H1 (cell line): Measurements from ENCODE around the gene DSCAM. TPM values are rescaled to one million over a fixed set of nuclear protein-coding genes. Genes with fewer than 3 reads are reported as not detected.

Experiments
- CTCF ChIA-PET: fragments of 300-600 bp; sonication (Branson Sonifier 250); formaldehyde crosslinking; loops from one replicate; lab custom pipeline; 2021; ENCODE audit not compliant: partially characterized antibody; lab: Charles Lee
- POLR2A ChIA-PET: fragments of 300-600 bp; sonication (Branson Sonifier 250); formaldehyde crosslinking; loops from one replicate; lab custom pipeline; 2021; ENCODE audit warnings: inconsistent platforms; ENCODE audit not compliant: partially characterized antibody; lab: Charles Lee
- DNase-seq, 2 experiments: peaks; one replicate each; pipeline versions ENCODE4 v3.0.0 to v3.0.0-alpha.2; 2010 to 2022; ENCODE audit warnings: low spot score in 2 of 2, low read depth in 1 of 2, mixed read lengths in 1 of 2
- FAIRE-seq: peaks from 2 replicates; lab custom pipeline; 2011; peaks lifted over from hg19 to GRCh38; lab: Jason Lieb, UNC
- H2AFZ ChIP-seq: 2 replicates; pipeline ENCODE4 v1.8.1; 2012; ENCODE audit warnings: low read length, inconsistent platforms
- H2AK5ac ChIP-seq: 2 replicates; pipeline ENCODE4 v1.6.1; 2013; ENCODE audit warnings: low read depth, low read length
- H2BK120ac ChIP-seq: replicated peaks from 2 replicates; pipeline ENCODE3; 2013; ENCODE audit warnings: low read depth, low read length, inconsistent platforms
- H2BK12ac ChIP-seq: 2 replicates; pipeline ENCODE4 v1.6.1; 2013; ENCODE audit warnings: low read depth, low read length
- H2BK15ac ChIP-seq: 2 replicates; pipeline ENCODE4 v1.6.1; 2013; ENCODE audit warnings: low read length
- H2BK20ac ChIP-seq: 2 replicates; pipeline ENCODE4 v1.6.1; 2013; ENCODE audit warnings: low read length
- H2BK5ac ChIP-seq: 2 replicates; pipeline ENCODE4 v1.6.1; 2013; ENCODE audit warnings: low read depth, low read length
- H3K14ac ChIP-seq: 2 replicates; pipeline ENCODE4 v1.6.1; 2013; ENCODE audit warnings: inconsistent platforms; ENCODE audit not compliant: insufficient read length
- H3K18ac ChIP-seq: 2 replicates; pipeline ENCODE4 v1.6.1; 2013; ENCODE audit warnings: low read length; ENCODE audit errors: extremely low read depth
- H3K23ac ChIP-seq: 2 replicates; pipeline ENCODE4 v1.6.1; 2013; ENCODE audit warnings: inconsistent platforms; ENCODE audit not compliant: insufficient read length
- H3K23me2 ChIP-seq: 2 replicates; pipeline ENCODE4 v1.6.1; 2013; ENCODE audit warnings: low read depth, low read length
- H3K27ac ChIP-seq: 2 replicates; pipeline ENCODE4 v1.6.1; 2011; ENCODE audit warnings: low read depth, low read length, inconsistent platforms
- H3K27me3 ChIP-seq, 4 experiments: replicated peaks in 1 of 4; 1 replicate in 1 of 4; 2 replicates in 3 of 4; pipeline versions ENCODE4 v1.6.1 to v1.8.1; 2011 to 2013; ENCODE audit warnings: low read length in 3 of 4, mild to moderate bottlenecking in 3 of 4, inconsistent platforms in 2 of 4, mixed read lengths in 2 of 4, moderate library complexity in 1 of 4; ENCODE audit not compliant: control insufficient read depth in 3 of 4, insufficient read depth in 3 of 4; ENCODE audit errors: extremely low read depth in 1 of 4
- H3K36me3 ChIP-seq, 4 experiments: 2 replicates each; pipeline versions ENCODE4 v1.6.1 to v1.8.1; 2011 to 2013; ENCODE audit warnings: mild to moderate bottlenecking in 4 of 4, low read length in 3 of 4, moderate library complexity in 2 of 4, control low read depth in 1 of 4, inconsistent platforms in 1 of 4; ENCODE audit not compliant: insufficient read depth in 4 of 4, control insufficient read depth in 2 of 4
- H3K4ac ChIP-seq: replicated peaks from 2 replicates; pipeline ENCODE3; 2013; ENCODE audit warnings: low read length, low read depth, mixed read lengths, inconsistent platforms; ENCODE audit not compliant: insufficient read length
- H3K4me1 ChIP-seq, 4 experiments: replicated peaks in 1 of 4; 1 replicate in 1 of 4; 2 replicates in 3 of 4; pipeline versions ENCODE4 v1.6.1 to v1.8.1; 2011 to 2013; ENCODE audit warnings: low read length in 3 of 4, inconsistent platforms in 2 of 4, mixed read lengths in 1 of 4; ENCODE audit not compliant: insufficient read depth in 4 of 4, control insufficient read depth in 3 of 4
- H3K4me2 ChIP-seq, 2 experiments: 2 replicates each; pipeline versions ENCODE4 v1.6.1 to v1.8.1; 2011 to 2013; ENCODE audit warnings: low read depth in 2 of 2, low read length in 2 of 2, control low read depth in 1 of 2, inconsistent platforms in 1 of 2, mild to moderate bottlenecking in 1 of 2; ENCODE audit not compliant: insufficient read depth in 1 of 2
- H3K4me3 ChIP-seq, 4 experiments: fragments of 200-600, 300-600 bp in 1 of 4; sonication (generic), shearing (Covaris generic), sonication (Bioruptor Twin) in 1 of 4; 2 replicates each; pipeline versions ENCODE4 v1.5.1 to v1.8.1; 2011 to 2016; ENCODE audit warnings: low read length in 4 of 4, low read depth in 3 of 4, control low read depth in 2 of 4, inconsistent platforms in 2 of 4, mild to moderate bottlenecking in 2 of 4, mixed read lengths in 1 of 4, moderate library complexity in 1 of 4; ENCODE audit not compliant: insufficient read depth in 2 of 4; ENCODE audit errors: extremely low read depth in 1 of 4
- H3K56ac ChIP-seq: replicated peaks from 2 replicates; pipeline ENCODE3; 2013; ENCODE audit warnings: low read depth, mild to moderate bottlenecking, mixed read lengths, low read length, inconsistent platforms; ENCODE audit not compliant: insufficient read length
- H3K79me1 ChIP-seq: 2 replicates; pipeline ENCODE4 v1.6.1; 2013; ENCODE audit warnings: low read depth, low read length, control low read depth
- H3K79me2 ChIP-seq, 2 experiments: 2 replicates each; pipeline versions ENCODE4 v1.6.1 to v1.8.1; 2012 to 2013; ENCODE audit warnings: low read length in 2 of 2, mild to moderate bottlenecking in 2 of 2, inconsistent platforms in 1 of 2; ENCODE audit not compliant: insufficient read depth in 2 of 2, control insufficient read depth in 1 of 2
- H3K9ac ChIP-seq, 4 experiments: replicated peaks in 1 of 4; 1 replicate in 1 of 4; 2 replicates in 3 of 4; pipeline versions ENCODE4 v1.6.1 to v1.8.1; 2011 to 2013; ENCODE audit warnings: low read depth in 3 of 4, low read length in 3 of 4, control low read depth in 2 of 4, mild to moderate bottlenecking in 2 of 4, moderate library complexity in 2 of 4, inconsistent platforms in 1 of 4; ENCODE audit errors: extremely low read depth in 1 of 4
- H3K9me3 ChIP-seq, 2 experiments: 2 replicates each; pipeline versions ENCODE4 v1.6.1 to v1.8.1; 2012 to 2013; ENCODE audit warnings: mild to moderate bottlenecking in 2 of 2, moderate library complexity in 2 of 2, control low read depth in 1 of 2, inconsistent platforms in 1 of 2, low read depth in 1 of 2, low read length in 1 of 2, mixed read lengths in 1 of 2; ENCODE audit not compliant: insufficient read depth in 2 of 2
- H4K20me1 ChIP-seq, 2 experiments: replicated peaks in 1 of 2; 2 replicates each; pipeline versions ENCODE3 to v1.8.1; 2011 to 2013; ENCODE audit warnings: inconsistent platforms in 2 of 2, low read length in 2 of 2, mild to moderate bottlenecking in 1 of 2; ENCODE audit not compliant: insufficient read depth in 2 of 2, control insufficient read depth in 1 of 2
- H4K5ac ChIP-seq: 2 replicates; pipeline ENCODE4 v1.6.1; 2013; ENCODE audit warnings: low read length, low read depth, mixed read lengths, inconsistent platforms; ENCODE audit not compliant: insufficient read length
- H4K8ac ChIP-seq: 2 replicates; pipeline ENCODE4 v1.8.0; 2013; ENCODE audit warnings: mild to moderate bottlenecking, moderate library complexity, low read length, inconsistent platforms; ENCODE audit not compliant: insufficient read depth; ENCODE audit errors: extremely low read depth
- H4K91ac ChIP-seq: replicated peaks from 2 replicates; pipeline ENCODE3; 2013; ENCODE audit warnings: low read length, mixed read lengths, inconsistent platforms; ENCODE audit not compliant: insufficient read length
- EP300 ChIP-seq, 2 experiments: IDR thresholded peaks; 1 replicate in 1 of 2; 2 replicates in 1 of 2; pipeline ENCODE4 v1.6.1; 2011 to 2012; ENCODE audit warnings: low read depth in 2 of 2, low read length in 2 of 2, mild to moderate bottlenecking in 2 of 2, borderline replicate concordance in 1 of 2, inconsistent platforms in 1 of 2, moderate library complexity in 1 of 2
- GTF2F1 ChIP-seq: IDR thresholded peaks from 2 replicates; pipeline ENCODE4 v1.6.1; 2012; ENCODE audit warnings: low read depth, low read length, improper control_type of control experiment, borderline replicate concordance
- NRF1 ChIP-seq: IDR thresholded peaks from 2 replicates; pipeline ENCODE4 v1.6.1; 2011; ENCODE audit warnings: mild to moderate bottlenecking, low read depth, low read length, improper control_type of control experiment
- POLR2AphosphoS5 ChIP-seq: IDR thresholded peaks from 2 replicates; pipeline ENCODE4 v1.6.1; 2011; ENCODE audit warnings: low read depth, low read length
- SP1 ChIP-seq: IDR thresholded peaks from 2 replicates; pipeline ENCODE4 v1.6.1; 2011; ENCODE audit warnings: low read depth, low read length
- WGBS, 2 experiments: shearing (Covaris generic) in 1 of 2; methylation state at CpG; one replicate each; pipeline versions ENCODE4 v1.1.6 to v1.1.7; 2013 to 2015; ENCODE audit warnings: low lambda C conversion rate in 2 of 2, mixed read lengths in 2 of 2, inconsistent platforms in 1 of 2, low coverage in 1 of 2, missing lambda C conversion rate in 1 of 2; ENCODE audit not compliant: insufficient replicate concordance in 2 of 2, insufficient coverage in 1 of 2, insufficient read length in 1 of 2; ENCODE audit errors: extremely low coverage in 1 of 2, missing lambda C conversion rate in 1 of 2; 5-methylcytosine and 5-hydroxymethylcytosine counted together
- polyA plus RNA-seq, 7 experiments: library from polyadenylated mRNA; depleted of rRNA in 3 of 7; stranded (reverse) in 5 of 7; unstranded in 2 of 7; fragments of >200 nt in 5 of 7; fragments of 200-250 nt in 2 of 7; gene quantifications; 1 replicate in 5 of 7; 2 replicates in 1 of 7; 4 replicates in 1 of 7; pipeline versions ENCODE4 v1.2.1 to v1.2.3, GENCODE V29; 2011 to 2013; ENCODE audit warnings: missing spikeins in 2 of 7, mixed read lengths in 2 of 7
- total RNA-seq: library from RNA; stranded (reverse); fragmentation: NEBNext Ultra II Directional; extraction: Animal tissue kit (Norgen Biotek cat#: 25700); gene quantifications from 2 replicates; pipeline ENCODE4 v1.2.1, GENCODE V29; 2021
- TF ChIP-seq, protein P1 (sequence below): IDR thresholded peaks from 2 replicates; pipeline ENCODE4 v1.6.1; 2011; ENCODE audit warnings: low read length, improper control_type of control experiment

The DSCAM gene
- total and polyA plus RNA-seq, 2 of the 8 experiments (the other 6 are each of a cell fraction or from before 2014, with no cell fraction given): 0.02 to 0.15 TPM

DNA sequence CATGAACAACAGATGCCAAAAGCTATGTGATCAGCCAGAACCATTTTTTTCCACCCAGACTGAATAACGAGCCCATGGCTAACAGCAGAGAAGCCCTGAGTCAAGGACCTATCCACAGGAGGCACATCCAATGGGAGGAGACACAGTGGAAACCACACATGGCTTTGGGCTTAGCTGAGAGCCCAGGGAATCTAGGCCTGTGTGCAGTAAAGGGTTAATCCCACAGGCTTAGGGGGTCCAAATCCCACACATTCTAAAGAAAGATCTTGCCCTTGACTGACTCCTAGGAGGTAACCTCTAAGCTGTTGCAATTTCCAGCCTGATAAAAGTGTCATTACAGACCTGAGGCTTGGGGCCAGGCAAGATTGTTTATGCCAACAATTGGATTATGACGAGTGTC, 194.5 kb downstream of the DSCAM start:
- Histone ChIP-seq H2BK15ac (no peak overlapping the region), H3K27me3 (no peaks in the 10 kb centered on the region), H4K8ac (no peak overlapping the region), H4K91ac (no peak overlapping the region), H3K79me2 (no peaks in the 10 kb centered on the region), H3K56ac (no peak overlapping the region), H3K4me3 (no peak overlapping the region), H3K14ac (no peak overlapping the region), H3K79me1 (no peaks in the 10 kb centered on the region; the same call in 1 of the 2 replicates), H3K9ac (no peak overlapping the region; a peak in 1 of 7 replicates), H3K9me3 (no peaks in the 10 kb centered on the region), H3K18ac (no peak overlapping the region), H3K23me2 (no peaks in the 10 kb centered on the region), H2BK120ac (no peak overlapping the region), H4K20me1 (no peaks in the 10 kb centered on the region), H3K23ac (no peak overlapping the region), H3K4ac (no peak overlapping the region), H2BK20ac (no peak overlapping the region), H3K27ac (no peak overlapping the region), H4K5ac (no peak overlapping the region), H2BK12ac (no peak overlapping the region), H2AFZ (no peak overlapping the region), H3K4me2 (no peak overlapping the region), H2BK5ac (no peak overlapping the region), H3K36me3 (no peaks in the 10 kb centered on the region), H2AK5ac (no peak overlapping the region), H3K4me1 (no peaks in the 10 kb centered on the region)
- POLR2A ChIA-PET: no interaction called here
- TF ChIP-seq NRF1 (no peak), POLR2AphosphoS5 (no peak), SP1 (no peak), EP300 (IDR thresholded peaks at IDR 0.05; ENCODE audit: borderline replicate concordance in 1 of 2, low read depth in 2 of 2, low read length in 2 of 2) (no peak), GTF2F1 (no peak)
- TF ChIP-seq, protein P1, sequence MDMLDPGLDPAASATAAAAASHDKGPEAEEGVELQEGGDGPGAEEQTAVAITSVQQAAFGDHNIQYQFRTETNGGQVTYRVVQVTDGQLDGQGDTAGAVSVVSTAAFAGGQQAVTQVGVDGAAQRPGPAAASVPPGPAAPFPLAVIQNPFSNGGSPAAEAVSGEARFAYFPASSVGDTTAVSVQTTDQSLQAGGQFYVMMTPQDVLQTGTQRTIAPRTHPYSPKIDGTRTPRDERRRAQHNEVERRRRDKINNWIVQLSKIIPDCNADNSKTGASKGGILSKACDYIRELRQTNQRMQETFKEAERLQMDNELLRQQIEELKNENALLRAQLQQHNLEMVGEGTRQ: no peak
- FAIRE-seq: no peak
- 85% methylated on average over 2 of the region's 2 CpGs; no CpG with 5 or more reads in 1 of the 2 experiments for WGBS, 2 experiments
- no peak for DNase-seq
- CTCF ChIA-PET: interaction anchor here (0.7 kb wide), 1 partner anchor 12 kb away, joined by 3 read pairs; no protein-coding TSS in a partner anchor
